HEK293 (cell line): ENCODE data around the gene GNB1L.

ENCODE experiments used
- ATF2 ChIP-seq: fragments of 450-650 bp; formaldehyde crosslinking; IDR thresholded peaks from 2 replicates; pipeline ENCODE4 v1.5.1; 2016; ENCODE audit warnings: missing biosample characterization, missing genetic modification characterization, low read depth
- EGR2 ChIP-seq: fragments of 450-650 bp; formaldehyde crosslinking; IDR thresholded peaks from 2 replicates; pipeline ENCODE4 v1.5.1; 2016; ENCODE audit warnings: low read depth, missing biosample characterization, missing genetic modification characterization
- KLF1 ChIP-seq: fragments of 450-650 bp; formaldehyde crosslinking; IDR thresholded peaks from 2 replicates; pipeline ENCODE4 v1.5.1; 2016; ENCODE audit warnings: missing biosample characterization, missing genetic modification characterization
- ZFP3 ChIP-seq: fragments of 450-650 bp; formaldehyde crosslinking; IDR thresholded peaks from 2 replicates; pipeline ENCODE4 v1.5.1; 2016; ENCODE audit warnings: low read depth, missing biosample characterization, missing genetic modification characterization
- ZFP37 ChIP-seq: fragments of 450-650 bp; formaldehyde crosslinking; IDR thresholded peaks from 2 replicates; pipeline ENCODE4 v1.5.1; 2016; ENCODE audit warnings: missing biosample characterization, missing genetic modification characterization
- ZIC2 ChIP-seq: fragments of 450-650 bp; formaldehyde crosslinking; IDR thresholded peaks from 2 replicates; pipeline ENCODE4 v1.5.1; 2016; ENCODE audit warnings: missing biosample characterization, missing genetic modification characterization
- ZNF16 ChIP-seq: fragments of 450-650 bp; formaldehyde crosslinking; IDR thresholded peaks from 2 replicates; pipeline ENCODE4 v1.5.1; 2016; ENCODE audit warnings: low read depth, missing biosample characterization, missing genetic modification characterization
- ZNF184 ChIP-seq: fragments of 450-650 bp; IDR thresholded peaks from 2 replicates; pipeline ENCODE4 v1.5.1; 2018; ENCODE audit warnings: missing biosample characterization, mild to moderate bottlenecking, missing genetic modification characterization
- ZNF2 ChIP-seq: fragments of 450-650 bp; formaldehyde crosslinking; IDR thresholded peaks from 2 replicates; pipeline ENCODE4 v1.5.1; 2016; ENCODE audit warnings: missing biosample characterization, missing genetic modification characterization
- ZNF302 ChIP-seq: fragments of 450-650 bp; formaldehyde crosslinking; IDR thresholded peaks from 2 replicates; pipeline ENCODE4 v1.5.1; 2016; ENCODE audit warnings: missing biosample characterization, missing genetic modification characterization, low read depth
- ZNF416 ChIP-seq: fragments of 450-650 bp; formaldehyde crosslinking; IDR thresholded peaks from 2 replicates; pipeline ENCODE4 v1.5.1; 2016; ENCODE audit warnings: missing biosample characterization, missing genetic modification characterization
- ZNF501 ChIP-seq: fragments of 450-650 bp; formaldehyde crosslinking; IDR thresholded peaks from 2 replicates; pipeline ENCODE4 v1.5.1; 2016; ENCODE audit warnings: missing biosample characterization, missing genetic modification characterization
- ZNF555 ChIP-seq: fragments of 450-650 bp; formaldehyde crosslinking; conservative IDR thresholded peaks from 2 replicates; pipeline ENCODE4 v1.5.1; 2017; ENCODE audit warnings: missing biosample characterization, mild to moderate bottlenecking, missing genetic modification characterization, inconsistent platforms
- ZNF654 ChIP-seq: fragments of 450-650 bp; formaldehyde crosslinking; IDR thresholded peaks from 2 replicates; pipeline ENCODE4 v1.5.1; 2016; ENCODE audit warnings: low read depth, missing biosample characterization, missing genetic modification characterization
- ZNF670 ChIP-seq: fragments of 450-650 bp; formaldehyde crosslinking; IDR thresholded peaks from 2 replicates; pipeline ENCODE4 v1.5.1; 2016; ENCODE audit warnings: missing biosample characterization, missing genetic modification characterization, low read depth
- ZSCAN18 ChIP-seq: fragments of 450-650 bp; formaldehyde crosslinking; IDR thresholded peaks from 2 replicates; pipeline ENCODE4 v1.5.1; 2016; ENCODE audit warnings: missing biosample characterization, missing genetic modification characterization
- ZSCAN23 ChIP-seq: fragments of 450-650 bp; formaldehyde crosslinking; IDR thresholded peaks from 2 replicates; pipeline ENCODE4 v1.5.1; 2016; ENCODE audit warnings: missing biosample characterization, missing genetic modification characterization
- TF ChIP-seq, protein P1 (sequence below): fragments of 450-650 bp; formaldehyde crosslinking; IDR thresholded peaks from 2 replicates; pipeline ENCODE4 v1.5.1; 2017; ENCODE audit warnings: missing biosample characterization, missing genetic modification characterization
- TF ChIP-seq, protein P2 (sequence below): fragments of 450-650 bp; formaldehyde crosslinking; IDR thresholded peaks from 2 replicates; pipeline ENCODE4 v1.5.1; 2016; ENCODE audit warnings: missing biosample characterization, missing genetic modification characterization
- TF ChIP-seq, protein P3 (sequence below): fragments of 450-650 bp; formaldehyde crosslinking; IDR thresholded peaks from 2 replicates; pipeline ENCODE4 v1.5.1; 2017; ENCODE audit warnings: missing biosample characterization, missing genetic modification characterization
- TF ChIP-seq, protein P4 (sequence below): fragments of 450-650 bp; formaldehyde crosslinking; IDR thresholded peaks from 2 replicates; pipeline ENCODE4 v1.5.1; 2016; ENCODE audit warnings: missing biosample characterization, missing genetic modification characterization, low read depth

GNB1L gene

DNA sequence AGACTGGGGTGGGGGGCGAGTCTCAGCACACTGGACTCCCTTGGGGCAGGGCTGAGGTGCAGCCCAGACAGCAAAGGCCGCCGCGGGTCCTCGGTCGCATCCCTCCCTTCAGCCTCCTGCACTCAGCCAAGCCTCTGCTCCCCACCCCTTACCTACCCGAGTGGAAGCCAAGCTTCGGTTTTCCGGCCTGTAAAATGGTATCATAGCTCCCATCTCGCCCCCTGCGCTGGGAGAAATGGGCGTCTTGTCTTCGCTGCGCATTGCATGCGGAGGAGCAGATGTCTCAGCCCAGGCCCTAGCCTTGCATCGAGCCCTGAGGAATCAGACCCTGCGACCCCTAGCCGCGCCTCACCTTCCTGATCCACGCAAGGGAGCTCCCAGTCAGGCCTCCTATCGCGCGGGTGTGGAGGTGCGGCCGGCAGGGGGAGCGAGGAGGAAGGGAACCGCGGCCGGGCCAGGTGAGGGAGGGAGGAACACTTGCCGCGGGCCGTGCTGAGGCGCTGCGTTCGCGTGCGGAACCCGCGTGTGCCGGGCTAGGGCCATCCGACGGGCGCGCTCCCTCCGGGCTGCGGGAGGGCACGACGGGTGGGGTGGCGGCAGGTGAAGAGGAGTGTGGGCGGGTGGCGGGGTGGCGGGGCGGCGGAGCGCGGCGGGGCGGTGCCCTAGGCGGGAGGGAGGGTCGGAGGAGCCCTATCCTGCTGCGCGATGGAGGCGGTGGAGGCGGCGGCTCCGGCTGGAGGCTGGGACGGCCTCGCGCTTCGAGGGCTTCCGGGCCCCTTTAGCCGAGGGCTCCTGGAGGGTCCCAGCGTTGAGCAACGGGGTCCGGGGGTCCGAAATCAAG lies 98.2 kb downstream of the GNB1L start (continued):
- TF ChIP-seq ZNF670 (tag by site-specific recombination) = no peak
- peak; percentile 56 for TF ChIP-seq EGR2 (tag by site-specific recombination)
- no peak for TF ChIP-seq ATF2 (tag by site-specific recombination)
- peak; percentile 94 for TF ChIP-seq ZFP3
- no peak for TF ChIP-seq ZFP37 (tag by site-specific recombination)
- TF ChIP-seq ZNF16 (tag by site-specific recombination) = no peak
- no peak for TF ChIP-seq ZSCAN23
- TF ChIP-seq, protein P1, sequence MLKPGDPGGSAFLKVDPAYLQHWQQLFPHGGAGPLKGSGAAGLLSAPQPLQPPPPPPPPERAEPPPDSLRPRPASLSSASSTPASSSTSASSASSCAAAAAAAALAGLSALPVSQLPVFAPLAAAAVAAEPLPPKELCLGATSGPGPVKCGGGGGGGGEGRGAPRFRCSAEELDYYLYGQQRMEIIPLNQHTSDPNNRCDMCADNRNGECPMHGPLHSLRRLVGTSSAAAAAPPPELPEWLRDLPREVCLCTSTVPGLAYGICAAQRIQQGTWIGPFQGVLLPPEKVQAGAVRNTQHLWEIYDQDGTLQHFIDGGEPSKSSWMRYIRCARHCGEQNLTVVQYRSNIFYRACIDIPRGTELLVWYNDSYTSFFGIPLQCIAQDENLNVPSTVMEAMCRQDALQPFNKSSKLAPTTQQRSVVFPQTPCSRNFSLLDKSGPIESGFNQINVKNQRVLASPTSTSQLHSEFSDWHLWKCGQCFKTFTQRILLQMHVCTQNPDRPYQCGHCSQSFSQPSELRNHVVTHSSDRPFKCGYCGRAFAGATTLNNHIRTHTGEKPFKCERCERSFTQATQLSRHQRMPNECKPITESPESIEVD (tag by site-specific recombination) = no peak
- TF ChIP-seq ZNF654 (tag by site-specific recombination) = peak; percentile 36
- TF ChIP-seq ZSCAN18 (tag by site-specific recombination) = no peak
- peak; percentile 47; the same call in 1 of the 2 replicates for TF ChIP-seq ZNF2 (tag by site-specific recombination)
- TF ChIP-seq, protein P2, sequence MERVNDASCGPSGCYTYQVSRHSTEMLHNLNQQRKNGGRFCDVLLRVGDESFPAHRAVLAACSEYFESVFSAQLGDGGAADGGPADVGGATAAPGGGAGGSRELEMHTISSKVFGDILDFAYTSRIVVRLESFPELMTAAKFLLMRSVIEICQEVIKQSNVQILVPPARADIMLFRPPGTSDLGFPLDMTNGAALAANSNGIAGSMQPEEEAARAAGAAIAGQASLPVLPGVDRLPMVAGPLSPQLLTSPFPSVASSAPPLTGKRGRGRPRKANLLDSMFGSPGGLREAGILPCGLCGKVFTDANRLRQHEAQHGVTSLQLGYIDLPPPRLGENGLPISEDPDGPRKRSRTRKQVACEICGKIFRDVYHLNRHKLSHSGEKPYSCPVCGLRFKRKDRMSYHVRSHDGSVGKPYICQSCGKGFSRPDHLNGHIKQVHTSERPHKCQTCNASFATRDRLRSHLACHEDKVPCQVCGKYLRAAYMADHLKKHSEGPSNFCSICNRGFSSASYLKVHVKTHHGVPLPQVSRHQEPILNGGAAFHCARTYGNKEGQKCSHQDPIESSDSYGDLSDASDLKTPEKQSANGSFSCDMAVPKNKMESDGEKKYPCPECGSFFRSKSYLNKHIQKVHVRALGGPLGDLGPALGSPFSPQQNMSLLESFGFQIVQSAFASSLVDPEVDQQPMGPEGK (tag by site-specific recombination) = peak; percentile 38; the same call in 1 of the 2 replicates
- TF ChIP-seq ZNF555 (tag by site-specific recombination) = no peak
- no peak for TF ChIP-seq ZNF184
- TF ChIP-seq ZNF501 = no peak
- no peak for TF ChIP-seq ZNF302
- TF ChIP-seq, protein P3, sequence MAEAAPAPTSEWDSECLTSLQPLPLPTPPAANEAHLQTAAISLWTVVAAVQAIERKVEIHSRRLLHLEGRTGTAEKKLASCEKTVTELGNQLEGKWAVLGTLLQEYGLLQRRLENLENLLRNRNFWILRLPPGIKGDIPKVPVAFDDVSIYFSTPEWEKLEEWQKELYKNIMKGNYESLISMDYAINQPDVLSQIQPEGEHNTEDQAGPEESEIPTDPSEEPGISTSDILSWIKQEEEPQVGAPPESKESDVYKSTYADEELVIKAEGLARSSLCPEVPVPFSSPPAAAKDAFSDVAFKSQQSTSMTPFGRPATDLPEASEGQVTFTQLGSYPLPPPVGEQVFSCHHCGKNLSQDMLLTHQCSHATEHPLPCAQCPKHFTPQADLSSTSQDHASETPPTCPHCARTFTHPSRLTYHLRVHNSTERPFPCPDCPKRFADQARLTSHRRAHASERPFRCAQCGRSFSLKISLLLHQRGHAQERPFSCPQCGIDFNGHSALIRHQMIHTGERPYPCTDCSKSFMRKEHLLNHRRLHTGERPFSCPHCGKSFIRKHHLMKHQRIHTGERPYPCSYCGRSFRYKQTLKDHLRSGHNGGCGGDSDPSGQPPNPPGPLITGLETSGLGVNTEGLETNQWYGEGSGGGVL = peak; percentile 83
- TF ChIP-seq KLF1 = peak; percentile 66
- TF ChIP-seq ZIC2 (tag by site-specific recombination) = peak; percentile 92
- TF ChIP-seq, protein P4, sequence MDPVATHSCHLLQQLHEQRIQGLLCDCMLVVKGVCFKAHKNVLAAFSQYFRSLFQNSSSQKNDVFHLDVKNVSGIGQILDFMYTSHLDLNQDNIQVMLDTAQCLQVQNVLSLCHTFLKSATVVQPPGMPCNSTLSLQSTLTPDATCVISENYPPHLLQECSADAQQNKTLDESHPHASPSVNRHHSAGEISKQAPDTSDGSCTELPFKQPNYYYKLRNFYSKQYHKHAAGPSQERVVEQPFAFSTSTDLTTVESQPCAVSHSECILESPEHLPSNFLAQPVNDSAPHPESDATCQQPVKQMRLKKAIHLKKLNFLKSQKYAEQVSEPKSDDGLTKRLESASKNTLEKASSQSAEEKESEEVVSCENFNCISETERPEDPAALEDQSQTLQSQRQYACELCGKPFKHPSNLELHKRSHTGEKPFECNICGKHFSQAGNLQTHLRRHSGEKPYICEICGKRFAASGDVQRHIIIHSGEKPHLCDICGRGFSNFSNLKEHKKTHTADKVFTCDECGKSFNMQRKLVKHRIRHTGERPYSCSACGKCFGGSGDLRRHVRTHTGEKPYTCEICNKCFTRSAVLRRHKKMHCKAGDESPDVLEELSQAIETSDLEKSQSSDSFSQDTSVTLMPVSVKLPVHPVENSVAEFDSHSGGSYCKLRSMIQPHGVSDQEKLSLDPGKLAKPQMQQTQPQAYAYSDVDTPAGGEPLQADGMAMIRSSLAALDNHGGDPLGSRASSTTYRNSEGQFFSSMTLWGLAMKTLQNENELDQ (tag by site-specific recombination) = no peak
- no peak for TF ChIP-seq ZNF416 (tag by site-specific recombination)
